GM21390 (cell line): ENCODE measurements around the gene MTMR12.
"Not testable (repeated sequence)": the region's sequence is repeated elsewhere in the genome, so short reads cannot be mapped to it uniquely, and the experiment has no call there.

Experiments used
- ATAC-seq: cut with Tn5 transposase; IDR thresholded peaks from one replicate; pipeline ENCODE4 v1.9.1; 2021; ENCODE audit not compliant: unreplicated experiment

The MTMR12 gene

DNA sequence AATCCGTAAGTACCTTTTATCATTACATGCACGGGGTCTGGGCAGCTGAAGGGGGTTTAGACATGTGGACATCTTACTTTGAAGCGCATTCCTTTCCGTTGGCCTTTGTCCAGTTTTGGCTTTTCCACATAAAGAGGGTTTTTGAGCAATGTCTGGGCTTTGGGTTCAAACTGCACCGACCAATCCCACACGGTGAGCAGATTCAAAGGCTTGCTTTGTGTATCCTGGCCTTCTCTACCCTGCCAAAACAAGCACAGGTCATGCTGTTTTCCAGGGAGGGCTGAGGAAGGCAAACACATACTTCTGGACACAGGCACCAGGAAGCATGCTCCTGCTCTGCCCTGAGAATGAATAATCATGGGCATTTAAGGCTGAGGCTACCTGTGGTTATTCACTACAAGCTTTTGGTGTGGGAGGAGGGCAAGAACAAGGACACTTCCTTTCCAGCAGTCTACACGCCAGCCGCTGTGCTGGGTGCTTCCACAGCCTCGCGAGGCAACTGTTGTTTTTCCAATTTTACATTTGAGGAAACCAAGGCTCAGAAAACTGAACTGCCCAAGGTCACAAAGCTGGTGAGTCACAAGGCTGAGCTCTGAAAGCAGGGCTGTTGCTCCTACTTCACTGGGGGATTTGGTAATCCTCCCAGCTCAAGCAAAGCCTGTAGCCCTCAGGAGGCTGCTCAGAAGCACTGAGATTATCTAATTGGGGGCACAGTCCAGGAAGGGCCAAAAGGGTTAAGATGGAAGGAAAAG is 78.9 kb downstream of the MTMR12 start:
- no peak for ATAC-seq

DNA sequence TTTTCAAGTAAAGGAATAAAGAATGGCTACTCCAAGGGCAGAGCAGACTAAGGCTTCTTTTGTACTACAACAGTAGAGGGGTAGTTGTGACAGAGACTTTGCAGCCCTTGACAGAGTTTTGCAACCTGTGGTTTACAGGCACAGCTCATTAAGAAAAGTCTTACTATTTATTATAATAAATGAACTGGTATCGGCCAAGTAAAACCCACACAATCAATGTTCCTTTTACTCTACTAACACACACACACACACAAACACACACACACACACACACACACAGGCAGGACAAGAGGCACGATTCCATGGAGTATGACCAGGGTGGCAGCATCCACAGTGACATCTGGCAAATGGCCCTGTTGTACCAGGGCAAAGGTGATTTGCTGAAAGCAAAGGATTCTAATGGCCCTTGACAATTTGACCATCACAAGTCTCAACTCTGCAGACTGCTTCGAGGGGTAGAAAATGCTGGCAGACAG is 79.5 kb downstream of the MTMR12 start:
- no peak for ATAC-seq

- peak; percentile 93 for ATAC-seq
Measured at GRCh38 chr5:32232441-32233219, 80.1 kb downstream of the MTMR12 start.

GRCh38 chr5:32231929-32232328 is 80.8 kb downstream of the MTMR12 start:
- no peak for ATAC-seq

- no peak for ATAC-seq
Measured at GRCh38 chr5:32231241-32231640, 81.5 kb downstream of the MTMR12 start.

DNA sequence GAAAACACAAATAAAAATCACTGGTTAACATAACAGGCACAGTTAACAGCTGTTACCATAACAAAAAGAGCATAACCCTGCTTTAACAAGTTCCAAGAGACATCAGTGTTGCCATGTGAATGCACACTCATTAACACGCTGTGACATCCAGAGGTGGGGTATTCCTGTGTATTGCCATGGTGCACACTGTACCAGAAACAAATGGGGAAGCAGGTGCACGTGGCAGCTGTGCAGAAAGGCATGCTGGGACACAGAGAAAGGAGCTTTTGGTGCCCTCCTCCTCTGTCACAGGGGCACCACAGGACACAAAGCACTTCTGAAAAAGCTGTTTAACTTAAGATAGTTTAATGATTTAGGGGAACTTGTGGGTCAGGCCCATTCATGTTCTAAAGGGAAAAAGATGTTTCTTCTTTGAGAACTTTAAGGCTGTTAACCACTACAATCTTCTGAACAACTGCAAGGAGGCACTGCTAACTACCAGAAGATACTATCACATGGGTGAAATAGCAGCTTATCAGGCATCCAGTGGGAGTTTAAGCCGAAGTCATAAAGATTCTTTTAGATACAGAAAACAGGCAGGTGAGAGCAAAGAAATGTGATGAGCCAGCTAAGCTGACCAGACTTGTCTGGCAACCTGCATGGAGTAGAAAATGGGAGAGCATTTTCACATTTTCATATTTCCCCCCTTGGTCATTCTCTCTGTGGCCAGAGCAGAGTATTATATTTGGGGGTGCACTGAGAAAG is 82.2 kb downstream of the MTMR12 start:
- ATAC-seq = no peak

DNA sequence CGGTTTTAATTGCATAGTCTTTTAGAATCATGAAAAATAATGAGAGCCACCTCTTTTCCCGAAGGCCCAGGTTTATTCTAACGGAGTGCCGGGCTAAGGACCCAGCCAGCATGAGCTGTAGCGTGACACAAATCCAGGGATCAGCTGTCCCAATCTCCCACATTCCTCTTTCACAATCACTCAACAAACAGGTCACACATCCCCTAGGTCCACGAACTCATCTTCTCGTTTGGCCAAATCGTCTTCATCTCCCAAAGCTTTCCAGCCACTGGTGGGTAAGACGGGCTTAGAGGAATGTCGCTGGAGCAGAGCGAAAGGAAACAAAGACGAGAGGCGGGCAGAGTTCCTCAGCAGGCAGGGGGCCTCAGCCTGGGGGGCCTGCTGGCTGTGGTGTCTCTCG is 83.2 kb downstream of the MTMR12 start:
- ATAC-seq = no peak

DNA sequence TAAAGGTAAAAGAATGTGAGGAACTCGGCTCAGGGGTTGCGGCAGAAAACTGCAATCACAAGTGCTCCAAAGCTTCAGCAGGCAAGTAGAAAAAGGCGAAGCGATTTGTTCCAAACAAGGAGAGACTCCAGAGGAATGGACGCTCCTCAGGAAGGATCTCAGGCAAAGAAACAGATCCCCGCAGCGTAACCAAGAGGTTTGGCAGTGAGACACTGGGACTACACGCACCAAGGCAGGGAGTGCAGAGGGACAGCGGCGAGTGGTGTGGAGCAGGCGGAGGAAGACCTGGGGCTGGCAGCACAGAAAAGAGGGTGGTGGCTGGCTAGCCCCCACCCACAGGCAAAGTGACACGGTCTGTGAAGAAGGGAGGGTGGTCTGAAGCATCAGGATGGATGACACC is 83.9 kb downstream of the MTMR12 start:
- ATAC-seq = no peak

GRCh38 chr5:32225445-32225844 is 87.3 kb downstream of the MTMR12 start:
- ATAC-seq = no peak

GRCh38 chr5:32223972-32224609 is 88.6 kb downstream of the MTMR12 start:
- ATAC-seq = no peak

GRCh38 chr5:32222723-32223470 is 89.8 kb downstream of the MTMR12 start:
- no peak for ATAC-seq

DNA sequence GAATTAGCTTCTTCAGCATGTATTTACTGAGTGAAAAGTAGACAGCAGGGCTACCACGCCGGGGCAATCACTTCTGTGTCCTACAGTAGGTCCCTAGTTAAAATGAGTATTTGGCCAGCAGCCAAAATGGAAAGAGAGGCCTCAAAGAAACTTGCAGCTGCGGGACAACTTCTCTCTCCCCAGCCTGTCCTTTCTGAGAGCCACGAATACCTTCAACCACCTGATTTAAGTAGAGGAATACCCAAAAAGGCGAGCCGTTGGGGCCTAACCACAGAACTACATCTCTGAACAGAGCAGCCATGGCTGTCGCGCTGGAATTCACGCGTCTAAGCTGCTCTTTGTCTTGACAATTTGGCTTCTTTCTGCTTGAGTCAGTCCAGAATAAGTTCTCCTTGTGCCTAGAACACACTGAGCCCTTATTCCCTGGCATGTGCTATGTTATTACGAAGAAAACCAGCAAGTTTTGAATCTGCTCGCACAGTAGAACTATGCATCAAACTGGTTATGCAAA is 94.8 kb downstream of the MTMR12 start:
- ATAC-seq = no peak

DNA sequence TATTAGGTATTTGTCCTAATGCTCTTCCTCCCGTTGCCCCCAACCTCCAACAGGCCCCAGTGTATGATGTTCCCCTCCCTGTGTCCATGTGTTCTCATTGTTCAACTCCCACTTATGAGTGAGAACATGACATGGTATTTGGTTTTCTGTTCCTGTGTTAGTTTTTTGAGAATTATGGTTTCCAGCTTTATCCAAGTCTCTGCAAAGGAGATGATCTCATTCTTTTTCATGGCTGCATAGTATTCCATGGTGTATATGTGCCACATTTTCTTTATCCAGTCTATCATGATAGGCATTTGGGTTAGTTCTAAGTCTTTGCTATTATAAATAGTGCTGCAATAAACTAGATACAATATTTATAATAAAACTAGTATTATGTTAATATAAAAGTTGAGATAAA is 98.4 kb downstream of the MTMR12 start:
- not testable (repeated sequence) for ATAC-seq

DNA sequence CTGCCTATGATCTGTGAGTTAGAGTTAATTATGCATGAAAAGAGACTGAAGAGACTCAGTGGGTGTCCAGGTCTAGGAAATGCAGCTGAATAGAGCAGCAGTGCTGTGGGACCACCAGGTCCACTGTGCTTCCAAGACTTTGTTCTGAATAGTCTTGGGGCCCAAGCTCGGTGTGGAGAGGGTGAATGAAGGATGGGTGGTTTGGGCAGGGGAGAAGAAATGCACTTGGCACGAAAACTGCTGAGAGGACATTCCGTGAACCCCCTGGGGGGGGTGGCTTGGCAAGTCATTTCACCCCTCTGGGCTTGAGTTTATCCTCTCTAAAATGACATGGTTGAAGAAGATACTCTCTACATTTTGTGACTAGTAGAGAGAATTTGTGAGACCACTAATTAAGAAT is 102.6 kb downstream of the MTMR12 start:
- ATAC-seq = no peak

DNA sequence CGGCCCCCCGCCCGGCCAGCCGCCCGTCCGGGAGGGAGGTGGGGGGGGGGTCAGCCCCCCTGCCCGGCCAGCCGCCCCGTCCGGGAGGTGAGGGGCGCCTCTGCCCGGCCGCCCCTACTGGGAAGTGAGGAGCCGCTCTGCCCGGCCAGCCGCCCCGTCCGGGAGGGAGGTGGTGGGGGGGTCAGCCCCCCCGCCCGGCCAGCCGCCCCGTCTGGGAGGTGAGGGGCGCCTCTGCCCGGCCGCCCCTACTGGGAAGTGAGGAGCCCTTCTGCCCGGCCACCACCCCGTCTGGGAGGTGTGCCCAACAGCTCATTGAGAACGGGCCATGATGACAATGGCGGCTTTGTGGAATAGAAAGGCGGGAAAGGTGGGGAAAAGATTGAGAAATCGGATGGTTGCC is 103.9 kb downstream of the MTMR12 start:
- not testable (repeated sequence) for ATAC-seq

DNA sequence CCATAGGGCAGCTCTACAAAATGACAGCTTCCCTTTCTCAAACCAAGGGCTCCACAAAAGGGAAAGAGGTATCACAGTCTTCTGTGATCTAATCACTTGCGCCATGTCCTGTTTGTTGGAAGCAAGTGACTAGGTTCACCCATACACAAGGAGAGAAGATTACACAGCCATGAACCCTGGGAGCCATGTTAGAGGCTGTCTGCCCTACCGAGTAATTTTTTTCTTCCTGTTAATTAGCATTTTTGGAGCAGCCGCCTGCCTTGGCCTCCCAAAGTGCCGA is 105.4 kb downstream of the MTMR12 start:
- ATAC-seq = no peak

- ATAC-seq = peak; percentile 36
Measured at GRCh38 chr5:32206509-32207354, 106.0 kb downstream of the MTMR12 start.

DNA sequence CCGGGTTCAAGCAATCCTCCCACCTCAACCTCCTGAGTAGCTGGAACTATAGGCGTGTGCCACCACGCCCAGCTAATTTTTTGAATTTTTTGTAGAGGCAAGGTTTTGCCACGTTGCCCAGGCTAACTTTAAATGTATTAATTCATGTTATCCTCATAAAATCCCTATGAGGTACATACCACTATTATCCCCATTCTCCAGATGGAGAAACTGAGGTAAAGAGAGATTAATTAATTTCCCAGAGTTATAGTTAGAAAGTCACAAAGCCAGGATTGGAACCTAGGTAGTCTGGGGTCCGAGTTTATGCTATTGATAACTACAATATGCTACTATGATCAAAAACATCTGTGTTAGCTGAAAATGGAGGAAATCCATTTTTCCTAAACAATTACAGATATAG is 106.7 kb downstream of the MTMR12 start:
- no peak for ATAC-seq

- ATAC-seq = no peak
Measured at GRCh38 chr5:32202394-32202793, 110.3 kb downstream of the MTMR12 start.
